22Rv1 (cell line): ENCODE measurements around the gene GIGYF1.
A peak's percentile ranks its signal among the peaks of the same experiment; 100 is the strongest.

Experiments
- H3K27ac ChIP-seq: fragments of 450-650 bp; 2 replicates; pipeline ENCODE4 v1.5.1; 2017
- ZFX ChIP-seq: fragments of 450-650 bp; IDR thresholded peaks from 2 replicates; pipeline ENCODE4 v1.6.1; 2017; ENCODE audit warnings: antibody characterized with exemption, borderline replicate concordance
- TF ChIP-seq, protein P1 (sequence below): fragments of 450-650 bp; IDR thresholded peaks from 2 replicates; pipeline ENCODE4 v1.5.1; 2017; ENCODE audit warnings: mild to moderate bottlenecking

The GIGYF1 gene

DNA sequence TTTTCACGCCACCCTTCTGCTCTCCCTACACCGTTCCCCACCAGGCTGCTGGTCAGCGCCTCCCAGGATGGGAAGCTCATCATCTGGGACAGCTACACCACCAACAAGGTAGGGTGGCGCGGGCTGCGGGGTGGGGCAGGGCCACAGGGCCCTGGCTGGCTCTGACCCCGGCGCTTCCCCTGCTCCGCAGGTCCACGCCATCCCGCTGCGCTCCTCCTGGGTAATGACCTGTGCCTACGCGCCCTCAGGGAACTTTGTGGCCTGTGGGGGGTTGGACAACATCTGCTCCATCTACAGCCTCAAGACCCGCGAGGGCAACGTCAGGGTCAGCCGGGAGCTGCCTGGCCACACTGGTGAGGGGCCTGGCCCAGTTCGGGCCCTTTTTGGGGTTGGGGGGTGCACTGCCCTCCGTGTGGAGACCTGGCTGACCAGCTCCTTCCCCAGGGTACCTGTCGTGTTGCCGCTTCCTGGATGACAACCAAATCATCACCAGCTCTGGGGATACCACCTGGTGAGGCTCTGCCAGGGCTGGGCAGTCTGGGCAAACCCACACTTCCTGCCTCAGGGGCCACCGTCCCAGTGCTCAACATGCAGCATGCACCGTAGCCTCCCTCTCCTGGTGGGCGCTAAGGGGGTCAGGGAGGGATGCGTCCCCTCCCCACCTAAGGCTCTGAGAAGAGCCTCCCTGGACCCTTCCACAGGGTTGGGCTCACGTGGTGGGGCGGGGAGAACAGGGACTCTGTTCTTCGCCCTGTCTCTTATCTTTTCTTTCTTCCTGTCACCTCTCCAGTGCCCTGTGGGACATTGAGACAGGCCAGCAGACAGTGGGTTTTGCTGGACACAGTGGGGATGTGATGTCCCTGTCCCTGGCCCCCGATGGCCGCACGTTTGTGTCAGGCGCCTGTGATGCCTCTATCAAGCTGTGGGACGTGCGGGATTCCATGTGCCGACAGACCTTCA, 16.5 kb downstream of the GIGYF1 start:
- TF ChIP-seq ZFX: no peak
- TF ChIP-seq, protein P1, sequence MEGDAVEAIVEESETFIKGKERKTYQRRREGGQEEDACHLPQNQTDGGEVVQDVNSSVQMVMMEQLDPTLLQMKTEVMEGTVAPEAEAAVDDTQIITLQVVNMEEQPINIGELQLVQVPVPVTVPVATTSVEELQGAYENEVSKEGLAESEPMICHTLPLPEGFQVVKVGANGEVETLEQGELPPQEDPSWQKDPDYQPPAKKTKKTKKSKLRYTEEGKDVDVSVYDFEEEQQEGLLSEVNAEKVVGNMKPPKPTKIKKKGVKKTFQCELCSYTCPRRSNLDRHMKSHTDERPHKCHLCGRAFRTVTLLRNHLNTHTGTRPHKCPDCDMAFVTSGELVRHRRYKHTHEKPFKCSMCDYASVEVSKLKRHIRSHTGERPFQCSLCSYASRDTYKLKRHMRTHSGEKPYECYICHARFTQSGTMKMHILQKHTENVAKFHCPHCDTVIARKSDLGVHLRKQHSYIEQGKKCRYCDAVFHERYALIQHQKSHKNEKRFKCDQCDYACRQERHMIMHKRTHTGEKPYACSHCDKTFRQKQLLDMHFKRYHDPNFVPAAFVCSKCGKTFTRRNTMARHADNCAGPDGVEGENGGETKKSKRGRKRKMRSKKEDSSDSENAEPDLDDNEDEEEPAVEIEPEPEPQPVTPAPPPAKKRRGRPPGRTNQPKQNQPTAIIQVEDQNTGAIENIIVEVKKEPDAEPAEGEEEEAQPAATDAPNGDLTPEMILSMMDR: no peak
- peak overlapping the region; percentile 94 for H3K27ac ChIP-seq

DNA sequence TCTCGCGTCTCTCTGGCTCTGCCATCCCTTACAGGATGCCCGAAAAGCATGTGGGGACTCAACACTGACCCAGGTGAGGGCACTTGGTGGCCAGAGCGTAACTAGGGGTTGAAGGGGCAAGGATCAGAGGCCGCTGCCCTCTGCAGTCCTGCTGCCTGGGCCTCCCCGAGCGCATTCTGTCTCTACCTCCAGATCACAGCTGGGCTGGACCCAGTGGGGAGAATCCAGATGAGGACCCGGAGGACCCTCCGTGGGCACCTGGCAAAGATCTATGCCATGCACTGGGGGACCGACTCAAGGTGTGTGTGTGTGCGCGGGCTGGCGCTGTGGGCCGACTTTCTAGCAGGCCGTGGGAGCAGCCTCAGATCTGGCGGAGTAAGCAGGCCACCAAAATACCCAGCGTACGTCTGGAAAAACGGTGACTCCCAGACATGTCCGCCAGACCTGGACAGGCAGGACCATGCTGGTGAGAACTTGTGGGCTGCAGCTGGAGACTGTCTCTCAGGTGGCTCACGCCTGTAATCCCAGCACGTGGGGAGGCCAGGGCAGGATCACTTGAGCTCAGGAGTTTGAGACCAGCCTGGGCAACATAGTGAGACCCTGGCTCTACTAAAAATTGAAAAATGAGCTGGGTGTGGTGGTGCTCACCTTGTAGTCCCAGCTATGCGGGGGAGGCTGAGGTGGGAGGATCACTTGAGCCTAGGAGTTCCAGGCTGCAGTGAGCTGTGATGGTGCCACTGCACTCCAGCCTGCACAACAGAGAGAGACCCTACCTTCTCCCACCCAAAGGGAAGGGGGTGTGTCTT, 17.3 kb downstream of the GIGYF1 start:
- no peak for TF ChIP-seq ZFX
- TF ChIP-seq, protein P1: no peak
- H3K27ac ChIP-seq: peak overlapping the region; percentile 94; the same call in 1 of the 2 replicates

DNA sequence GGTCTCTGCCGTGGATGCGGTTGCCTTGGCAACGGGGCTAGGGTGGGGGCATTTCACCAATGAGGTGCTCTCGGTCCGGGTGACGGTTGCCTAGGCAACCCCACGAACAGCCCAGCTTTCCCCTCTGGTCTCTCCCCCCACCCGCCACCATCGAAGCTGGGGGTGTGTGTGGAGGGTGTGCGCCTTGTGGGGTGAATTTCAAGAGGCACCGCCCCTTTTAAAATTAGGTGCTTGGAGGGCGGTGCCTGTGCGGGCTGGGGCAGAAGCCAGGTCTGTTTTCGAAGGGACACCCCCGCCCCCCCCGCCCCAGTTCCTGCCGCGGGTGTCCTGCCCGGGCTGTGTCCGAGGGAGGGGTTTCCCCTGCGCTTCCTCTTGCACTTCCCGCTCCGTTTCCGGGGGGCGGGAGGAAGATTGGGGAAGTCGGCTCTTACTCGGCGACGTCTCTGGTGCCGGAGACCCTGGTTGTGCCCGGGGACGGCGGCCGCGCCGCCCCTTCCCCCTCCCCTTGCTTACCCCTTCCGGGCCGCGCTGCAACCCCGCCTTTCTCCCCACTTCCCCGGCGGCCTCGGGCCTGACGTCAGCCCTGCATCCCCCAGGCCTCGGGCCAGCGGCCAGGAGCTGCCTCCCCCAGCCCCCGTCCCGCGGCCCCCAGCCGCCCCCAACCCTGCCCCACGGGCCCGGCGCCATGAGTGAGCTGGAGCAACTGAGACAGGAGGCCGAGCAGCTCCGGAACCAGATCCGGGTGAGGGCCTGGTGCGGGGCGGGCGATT, 18.3 kb downstream of the GIGYF1 start:
- TF ChIP-seq, protein P1: no peak
- TF ChIP-seq ZFX: no peak
- peak overlapping the region; percentile 94 for H3K27ac ChIP-seq

DNA sequence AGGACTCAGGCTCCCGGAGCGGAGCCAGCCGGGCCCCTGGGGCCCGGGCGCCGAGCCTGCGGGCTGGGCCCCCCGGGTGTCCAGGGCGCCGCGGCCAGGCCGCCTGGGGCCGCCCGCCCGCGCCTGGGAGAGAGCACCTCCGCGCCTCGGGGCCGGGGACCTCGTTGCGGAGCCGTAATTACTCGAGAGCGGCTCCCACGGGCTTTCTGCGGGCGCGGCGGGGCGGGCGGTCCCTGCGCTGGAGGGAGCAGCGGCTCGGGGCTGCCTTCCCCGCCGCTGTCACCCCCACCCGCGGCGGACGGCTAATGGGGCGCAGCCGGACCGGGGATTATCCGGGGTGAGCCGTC, 19.0 kb downstream of the GIGYF1 start:
- TF ChIP-seq, protein P1: no peak
- TF ChIP-seq ZFX: no peak
- H3K27ac ChIP-seq: peak overlapping the region; percentile 94

DNA sequence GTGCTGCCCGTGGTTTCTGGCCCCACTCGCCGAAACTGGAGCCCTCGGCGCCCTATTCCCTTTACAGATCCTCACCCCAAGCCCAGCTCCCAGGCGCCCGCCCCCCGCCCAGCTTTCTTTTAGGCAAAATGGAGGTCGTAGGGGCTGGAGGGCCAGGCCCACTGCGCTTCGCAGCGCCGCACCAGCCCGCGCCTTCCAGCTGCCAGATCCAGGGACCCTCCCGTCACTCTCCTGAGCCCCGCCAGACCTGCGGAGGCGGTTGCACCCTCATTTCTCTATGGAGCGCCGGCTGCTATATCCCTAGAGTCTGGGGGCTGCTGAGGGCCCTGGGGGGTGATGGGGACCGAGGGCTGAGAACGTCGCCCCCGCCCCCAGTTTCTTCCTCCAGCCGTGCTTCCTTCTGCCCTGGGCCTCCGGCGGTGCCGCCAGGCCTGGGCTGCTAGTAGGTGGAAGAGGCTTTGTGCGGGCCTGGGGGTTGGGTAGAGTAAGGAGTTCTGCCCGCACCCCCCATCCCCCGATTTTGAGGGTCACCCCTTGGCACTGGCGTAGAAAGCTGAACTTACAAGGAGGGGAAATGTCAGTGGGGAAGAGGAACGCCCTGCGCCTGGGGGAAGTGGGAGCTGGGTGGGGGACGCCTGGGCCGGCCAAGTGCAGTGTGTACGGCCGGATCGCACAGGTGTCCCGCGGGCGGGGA, 19.5 kb downstream of the GIGYF1 start:
- TF ChIP-seq, protein P1: no peak
- TF ChIP-seq ZFX: no peak
- peak overlapping the region; percentile 94 for H3K27ac ChIP-seq

DNA sequence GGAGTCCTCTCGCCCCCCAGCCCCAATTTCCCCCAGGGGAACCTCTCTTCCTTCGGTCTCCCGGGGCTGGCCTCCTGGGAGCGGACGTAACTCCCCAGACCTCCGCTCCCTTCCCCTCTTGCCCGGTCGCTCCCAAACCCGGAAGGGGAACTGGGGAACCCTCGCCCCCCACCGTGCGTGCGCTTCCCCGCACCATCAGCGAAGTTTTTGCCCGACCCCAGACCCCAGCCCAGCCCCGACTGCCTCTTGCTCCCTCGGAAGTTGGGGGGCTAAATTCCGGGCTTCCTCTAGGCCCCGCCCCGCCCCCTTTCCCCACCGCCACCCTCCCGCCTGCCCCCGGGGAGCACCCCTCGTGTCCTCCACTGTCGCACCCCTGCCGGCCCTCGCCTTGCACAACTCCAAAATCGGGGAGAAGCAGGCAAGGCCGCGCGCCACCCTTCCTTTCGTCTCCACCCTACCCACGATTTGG, 20.1 kb downstream of the GIGYF1 start:
- peak overlapping the region; percentile 94 for H3K27ac ChIP-seq
- TF ChIP-seq ZFX: no peak
- TF ChIP-seq, protein P1: no peak
